Measurements from ENCODE around the gene CADM1. TPM values are rescaled to one million over a fixed set of nuclear protein-coding genes. Genes with fewer than 3 reads are reported as not detected.

CADM1 gene
- total RNA-seq, 1 donor from 2014 or later, result not detected

GRCh38 chr11:115363426-115363825 lies 140.8 kb downstream of the CADM1 start:
- H3K36me3 Mint-ChIP-seq (ENCODE audit: low read depth), result no peaks in the 10 kb centered on the region
- H3K4me3 Mint-ChIP-seq, result no peak overlapping the region
- intact Hi-C loops (cut with micrococcal nuclease), result no loop called here
- no peaks in the 10 kb centered on the region for H3K27me3 Mint-ChIP-seq (ENCODE audit: insufficient read depth)
- DNase-seq (ENCODE audit: low spot score), result no peak
- H3K9me3 Mint-ChIP-seq, result no peaks in the 10 kb centered on the region
- H3K27ac Mint-ChIP-seq, result no peak overlapping the region
- no peaks in the 10 kb centered on the region for H3K4me1 Mint-ChIP-seq (ENCODE audit: low read depth)

DNA sequence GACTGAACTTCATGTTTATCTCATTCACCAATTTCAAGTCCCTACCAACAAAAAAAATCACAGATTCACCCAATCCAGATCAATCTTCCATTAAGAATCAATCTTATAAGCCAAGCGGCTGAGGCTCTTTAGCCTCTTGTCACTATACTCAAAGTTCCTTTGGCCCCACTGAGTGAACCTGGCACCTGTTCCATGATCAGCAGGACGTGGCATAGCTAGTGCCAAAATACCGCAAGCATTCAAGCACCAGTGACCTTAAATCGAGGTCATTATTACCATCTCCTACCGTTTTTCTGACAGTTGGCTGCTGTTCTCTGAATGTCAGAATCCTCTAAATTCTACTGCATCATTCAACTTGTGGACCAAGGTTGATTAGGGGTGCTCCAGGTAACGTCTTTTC lies 141.2 kb downstream of the CADM1 start:
- no peak overlapping the region for H3K4me3 Mint-ChIP-seq
- DNase-seq (ENCODE audit: low spot score), result no peak
- no peaks in the 10 kb centered on the region for H3K36me3 Mint-ChIP-seq (ENCODE audit: low read depth)
- no peaks in the 10 kb centered on the region for H3K27me3 Mint-ChIP-seq (ENCODE audit: insufficient read depth)
- intact Hi-C loops (cut with micrococcal nuclease), result no loop called here
- H3K9me3 Mint-ChIP-seq, result no peaks in the 10 kb centered on the region
- no peaks in the 10 kb centered on the region for H3K4me1 Mint-ChIP-seq (ENCODE audit: low read depth)
- H3K27ac Mint-ChIP-seq, result no peak overlapping the region

DNA sequence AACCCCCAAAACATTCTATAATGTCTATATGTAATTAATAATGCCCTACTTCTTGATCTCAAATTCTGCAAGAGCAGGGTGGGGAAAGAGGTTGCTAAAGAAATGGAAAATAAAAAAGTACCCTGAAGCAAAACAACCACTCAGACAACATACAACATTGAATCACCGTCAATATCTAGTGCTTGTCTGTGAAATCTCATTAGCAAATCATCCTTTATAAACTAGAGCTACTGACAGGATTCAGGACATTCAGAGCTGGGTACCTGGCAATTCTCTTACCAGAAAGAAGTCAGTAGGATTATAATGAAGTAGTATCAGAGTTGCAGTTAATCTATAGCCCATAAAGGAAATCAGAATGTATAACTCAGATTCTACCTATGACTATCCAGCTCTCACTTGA lies 143.2 kb downstream of the CADM1 start:
- no peak overlapping the region for H3K27ac Mint-ChIP-seq
- DNase-seq (ENCODE audit: low spot score), result no peak
- intact Hi-C loops (cut with micrococcal nuclease), result no loop called here
- no peaks in the 10 kb centered on the region for H3K4me1 Mint-ChIP-seq (ENCODE audit: low read depth)
- no peaks in the 10 kb centered on the region for H3K36me3 Mint-ChIP-seq (ENCODE audit: low read depth)
- H3K27me3 Mint-ChIP-seq (ENCODE audit: insufficient read depth), result no peaks in the 10 kb centered on the region
- no peaks in the 10 kb centered on the region for H3K9me3 Mint-ChIP-seq
- H3K4me3 Mint-ChIP-seq, result no peak overlapping the region

- intact Hi-C loops (cut with micrococcal nuclease), result no loop called here
- H3K36me3 Mint-ChIP-seq (ENCODE audit: low read depth), result no peaks in the 10 kb centered on the region
- no peak overlapping the region for H3K4me3 Mint-ChIP-seq
- H3K9me3 Mint-ChIP-seq, result no peaks in the 10 kb centered on the region
- H3K27me3 Mint-ChIP-seq (ENCODE audit: insufficient read depth), result peaks cover 2% of the 10 kb centered on the region
- H3K4me1 Mint-ChIP-seq (ENCODE audit: low read depth), result no peaks in the 10 kb centered on the region
- H3K27ac Mint-ChIP-seq, result no peak overlapping the region
- no peak for DNase-seq (ENCODE audit: low spot score)
Measured at GRCh38 chr11:115360186-115360824, 143.9 kb downstream of the CADM1 start.

DNA sequence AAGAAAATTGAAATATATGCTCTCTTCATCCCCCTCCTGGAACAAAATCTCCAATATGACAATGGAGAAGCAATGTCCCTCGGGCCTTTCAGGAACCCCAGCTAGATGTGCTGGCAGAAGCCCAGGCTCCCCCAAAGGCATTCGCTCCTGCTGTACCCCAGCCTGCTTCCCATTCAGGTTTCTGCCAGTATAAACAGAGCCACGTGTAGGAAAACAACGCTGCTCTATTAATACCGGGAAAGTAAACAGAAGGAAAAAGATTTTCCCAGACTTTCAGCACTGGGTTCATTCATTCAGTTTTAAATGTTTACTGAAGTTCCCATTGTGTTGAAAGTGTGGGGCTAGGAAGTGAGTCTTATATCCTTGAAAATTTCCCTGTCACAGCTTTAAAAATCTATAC lies 147.1 kb downstream of the CADM1 start:
- intact Hi-C loops (cut with micrococcal nuclease), result no loop called here
- Mint-ChIP-seq H3K36me3 (ENCODE audit: low read depth) (no peaks in the 10 kb centered on the region), H3K27ac (no peak overlapping the region), H3K27me3 (ENCODE audit: insufficient read depth) (peaks cover 5% of the 10 kb centered on the region), H3K4me1 (ENCODE audit: low read depth) (no peaks in the 10 kb centered on the region), H3K4me3 (no peak overlapping the region), H3K9me3 (no peaks in the 10 kb centered on the region)
- no peak for DNase-seq (ENCODE audit: low spot score)

DNA sequence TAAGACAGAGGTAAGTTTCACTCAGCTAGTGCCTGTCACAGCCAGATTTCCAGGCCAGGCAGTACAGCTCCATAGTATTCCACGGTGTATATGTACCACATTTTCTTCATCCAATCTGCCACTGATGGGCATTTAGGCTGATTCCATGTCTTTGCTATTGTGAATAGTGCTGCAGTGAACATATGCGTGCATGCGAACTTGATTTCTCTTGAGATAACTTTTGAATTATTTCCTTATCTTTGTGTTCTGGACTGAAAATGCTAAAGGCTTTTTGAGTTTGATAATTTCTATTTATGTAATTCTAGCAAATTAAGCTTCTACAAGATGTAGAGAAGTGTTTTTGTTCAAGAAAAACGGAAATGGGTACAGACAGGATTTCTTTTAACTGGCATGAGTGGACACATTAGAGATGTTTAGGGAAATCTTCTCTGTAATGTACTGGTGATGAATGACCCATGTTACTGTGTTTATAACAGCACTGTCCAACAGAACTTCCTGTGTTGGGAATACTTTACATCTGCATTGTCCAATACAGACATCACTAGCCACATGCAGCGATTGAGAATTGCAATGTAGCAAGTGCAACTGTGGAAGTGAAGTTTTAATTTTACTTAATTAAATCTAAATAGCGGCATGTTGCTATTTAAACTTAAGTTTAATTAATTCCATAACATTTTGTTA lies 151.3 kb downstream of the CADM1 start:
- Mint-ChIP-seq H3K27ac (no peak overlapping the region), H3K4me3 (no peak overlapping the region)
- intact Hi-C loops (cut with micrococcal nuclease), result no loop called here

DNA sequence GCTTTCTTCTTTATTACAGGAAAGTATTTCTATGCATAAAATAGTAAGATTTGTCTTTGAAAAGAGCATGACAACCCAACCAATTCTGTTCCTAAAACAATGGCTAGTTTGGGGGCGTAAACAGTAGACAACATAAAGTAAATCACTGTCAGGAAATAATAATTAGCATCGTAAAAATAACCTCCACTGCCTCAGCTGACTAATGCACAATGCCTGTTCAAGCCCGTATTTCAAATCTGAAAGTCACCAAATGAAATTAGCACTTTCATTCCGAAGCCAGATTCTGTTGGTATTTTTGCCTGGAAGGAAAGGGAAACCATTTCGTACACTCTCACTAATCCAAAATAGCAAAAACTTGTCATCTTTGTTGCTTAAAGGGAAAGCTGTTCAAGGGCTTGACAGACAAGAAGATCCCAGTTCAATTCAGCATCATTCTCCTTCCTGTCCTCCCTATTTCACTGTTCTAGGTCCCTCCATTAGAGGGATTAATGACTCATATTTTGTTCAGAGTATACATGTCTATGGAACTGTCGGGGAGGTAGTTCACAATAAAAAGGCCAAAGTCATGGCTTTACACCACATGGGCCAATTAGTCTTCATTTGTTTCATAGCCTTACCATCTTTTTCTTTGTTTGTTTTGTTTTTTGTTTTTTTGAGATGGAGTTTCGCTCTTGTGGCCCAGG lies 154.7 kb downstream of the CADM1 start:
- no peak overlapping the region for H3K4me3 Mint-ChIP-seq
- peaks cover 9% of the 10 kb centered on the region for H3K27me3 Mint-ChIP-seq (ENCODE audit: insufficient read depth)
- DNase-seq (ENCODE audit: low spot score), result no peak
- no peaks in the 10 kb centered on the region for H3K9me3 Mint-ChIP-seq
- H3K36me3 Mint-ChIP-seq (ENCODE audit: low read depth), result no peaks in the 10 kb centered on the region
- no peak overlapping the region for H3K27ac Mint-ChIP-seq
- no peaks in the 10 kb centered on the region for H3K4me1 Mint-ChIP-seq (ENCODE audit: low read depth)
- intact Hi-C loops (cut with micrococcal nuclease), result no loop called here

More for the DNA sequence above, 151.3 kb downstream of the CADM1 start:
- peaks cover 8% of the 10 kb centered on the region for H3K27me3 Mint-ChIP-seq (ENCODE audit: insufficient read depth)
- H3K4me1 Mint-ChIP-seq (ENCODE audit: low read depth), result no peaks in the 10 kb centered on the region
- no peak for DNase-seq (ENCODE audit: low spot score)
- H3K9me3 Mint-ChIP-seq, result no peaks in the 10 kb centered on the region
- no peaks in the 10 kb centered on the region for H3K36me3 Mint-ChIP-seq (ENCODE audit: low read depth)

GRCh38 chr11:115348416-115348815 lies 155.8 kb downstream of the CADM1 start:
- intact Hi-C loops (cut with micrococcal nuclease), result no loop called here

DNA sequence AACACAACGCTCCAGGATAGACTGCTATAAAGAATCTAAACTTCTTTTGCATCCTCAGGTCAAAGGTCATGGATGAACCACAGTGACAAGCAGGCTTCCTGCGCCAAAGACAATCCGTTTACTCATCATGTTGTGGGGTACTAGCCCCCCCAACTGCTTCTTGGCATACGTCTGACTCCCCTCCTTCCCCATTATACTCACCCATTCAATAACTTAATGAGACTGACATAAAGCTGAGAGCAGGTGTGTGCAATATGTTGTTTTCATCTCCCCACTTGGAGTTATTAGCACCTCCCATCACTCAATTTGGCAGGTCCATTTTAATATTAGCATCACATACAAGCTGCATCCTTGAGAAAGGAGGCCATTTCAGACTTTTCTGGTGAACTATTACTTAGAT lies 157.1 kb downstream of the CADM1 start:
- Mint-ChIP-seq H3K27ac (no peak overlapping the region), H3K9me3 (no peaks in the 10 kb centered on the region), H3K4me3 (no peak overlapping the region), H3K4me1 (ENCODE audit: low read depth) (no peaks in the 10 kb centered on the region), H3K36me3 (ENCODE audit: low read depth) (no peaks in the 10 kb centered on the region), H3K27me3 (ENCODE audit: insufficient read depth) (peaks cover 10% of the 10 kb centered on the region)
- DNase-seq (ENCODE audit: low spot score), result no peak
- intact Hi-C loops (cut with micrococcal nuclease), result no loop called here

More at GRCh38 chr11:115348416-115348815, 155.8 kb downstream of the CADM1 start:
- Mint-ChIP-seq H3K36me3 (ENCODE audit: low read depth) (no peaks in the 10 kb centered on the region), H3K27me3 (ENCODE audit: insufficient read depth) (peaks cover 9% of the 10 kb centered on the region), H3K4me1 (ENCODE audit: low read depth) (no peaks in the 10 kb centered on the region), H3K9me3 (no peaks in the 10 kb centered on the region), H3K4me3 (no peak overlapping the region), H3K27ac (no peak overlapping the region)
- DNase-seq (ENCODE audit: low spot score), result no peak

DNA sequence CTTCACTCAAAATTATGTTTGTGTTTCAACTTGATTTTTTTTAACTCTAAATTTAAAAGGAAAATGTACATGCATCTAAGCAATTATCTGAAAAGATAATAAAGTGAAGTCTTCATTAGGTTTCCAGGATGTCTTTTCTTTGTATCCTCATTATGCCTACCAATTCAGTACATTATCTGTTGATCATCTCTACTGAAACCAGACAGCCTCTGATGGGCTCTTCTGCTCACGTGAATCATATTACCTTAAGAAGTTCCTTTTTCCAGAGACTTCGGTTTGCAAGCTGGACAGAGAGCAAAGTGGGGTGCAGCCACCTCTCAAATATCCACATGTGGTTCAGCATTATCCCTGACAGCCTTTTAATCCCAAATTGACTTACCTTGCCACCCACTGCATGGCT lies 158.4 kb downstream of the CADM1 start:
- intact Hi-C loops (cut with micrococcal nuclease), result no loop called here
- Mint-ChIP-seq H3K9me3 (no peaks in the 10 kb centered on the region), H3K4me1 (ENCODE audit: low read depth) (no peaks in the 10 kb centered on the region), H3K36me3 (ENCODE audit: low read depth) (no peaks in the 10 kb centered on the region), H3K27me3 (ENCODE audit: insufficient read depth) (peaks cover 10% of the 10 kb centered on the region), H3K4me3 (no peak overlapping the region), H3K27ac (no peak overlapping the region)
- no peak for DNase-seq (ENCODE audit: low spot score)

GRCh38 chr11:115345361-115345760 lies 158.9 kb downstream of the CADM1 start:
- no peaks in the 10 kb centered on the region for H3K4me1 Mint-ChIP-seq (ENCODE audit: low read depth)

GRCh38 chr11:115344846-115345245 lies 159.4 kb downstream of the CADM1 start:
- Mint-ChIP-seq H3K9me3 (no peaks in the 10 kb centered on the region), H3K36me3 (ENCODE audit: low read depth) (no peaks in the 10 kb centered on the region)
- intact Hi-C loops (cut with micrococcal nuclease), result no loop called here

More at GRCh38 chr11:115345361-115345760, 158.9 kb downstream of the CADM1 start:
- Mint-ChIP-seq H3K27me3 (ENCODE audit: insufficient read depth) (peaks cover 10% of the 10 kb centered on the region), H3K27ac (no peak overlapping the region), H3K36me3 (ENCODE audit: low read depth) (no peaks in the 10 kb centered on the region), H3K9me3 (no peaks in the 10 kb centered on the region), H3K4me3 (no peak overlapping the region)
- no peak for DNase-seq (ENCODE audit: low spot score)
- intact Hi-C loops (cut with micrococcal nuclease), result no loop called here

GRCh38 chr11:115342142-115342541 lies 162.1 kb downstream of the CADM1 start:
- H3K27me3 Mint-ChIP-seq (ENCODE audit: insufficient read depth), result peaks cover 10% of the 10 kb centered on the region
- no peaks in the 10 kb centered on the region for H3K36me3 Mint-ChIP-seq (ENCODE audit: low read depth)
- intact Hi-C loops (cut with micrococcal nuclease), result no loop called here
- no peak overlapping the region for H3K4me3 Mint-ChIP-seq
- no peak overlapping the region for H3K27ac Mint-ChIP-seq
- H3K9me3 Mint-ChIP-seq, result no peaks in the 10 kb centered on the region
- DNase-seq (ENCODE audit: low spot score), result no peak
- H3K4me1 Mint-ChIP-seq (ENCODE audit: low read depth), result no peaks in the 10 kb centered on the region

More at GRCh38 chr11:115344846-115345245, 159.4 kb downstream of the CADM1 start:
- Mint-ChIP-seq H3K27ac (no peak overlapping the region), H3K27me3 (ENCODE audit: insufficient read depth) (peaks cover 12% of the 10 kb centered on the region), H3K4me3 (no peak overlapping the region), H3K4me1 (ENCODE audit: low read depth) (no peaks in the 10 kb centered on the region)
- no peak for DNase-seq (ENCODE audit: low spot score)
